Keratinocyte (primary cell): ENCODE measurements around the gene ARFIP1.

Experiments used
- CTCF ChIP-seq, 3 experiments: IDR thresholded peaks in 1 of 3; conservative IDR thresholded peaks in 1 of 3; optimal IDR thresholded peaks in 1 of 3; 2 replicates in 2 of 3; 3 replicates in 1 of 3; pipeline versions ENCODE3 to v1.5.1; 2011; ENCODE audit warnings: low read length in 3 of 3, mild to moderate bottlenecking in 3 of 3, moderate library complexity in 2 of 3, control low read depth in 1 of 3, inconsistent platforms in 1 of 3; ENCODE audit not compliant: insufficient read depth in 2 of 3; ENCODE audit errors: extremely low read depth in 1 of 3
- EZH2 ChIP-seq: IDR thresholded peaks from one replicate; pipeline ENCODE4 v1.6.1; 2012; ENCODE audit warnings: inconsistent platforms, mild to moderate bottlenecking, low read length, moderate library complexity

- TF ChIP-seq CTCF (optimal IDR thresholded peaks at IDR 0.05 in 1 of 3, IDR thresholded peaks at IDR 0.05 in 1 of 3, conservative IDR thresholded peaks at IDR 0.05 in 1 of 3; ENCODE audit: extremely low read depth in 1 of 3, insufficient read depth in 2 of 3, low read length in 3 of 3): no peak
- TF ChIP-seq EZH2: no peak
Measured at GRCh38 chr4:152795891-152796290, 16.1 kb downstream of the ARFIP1 start.
